SKM-1 (cell line): ENCODE data around the gene RPL15.
"Not testable (repeated sequence)": the region's sequence is repeated elsewhere in the genome, so short reads cannot be mapped to it uniquely, and the experiment has no call there.

Experiments used
- DNase-seq: peaks from one replicate; lab custom pipeline; 2025; ENCODE audit not compliant: unreplicated experiment; lab: John Stamatoyannopoulos, UW

The RPL15 gene

GRCh38 chr3:23889386-23889785 is 27.5 kb upstream of the RPL15 start:
- DNase-seq = no peak

GRCh38 chr3:23889950-23890349 is 27.0 kb upstream of the RPL15 start:
- DNase-seq = no peak

DNA sequence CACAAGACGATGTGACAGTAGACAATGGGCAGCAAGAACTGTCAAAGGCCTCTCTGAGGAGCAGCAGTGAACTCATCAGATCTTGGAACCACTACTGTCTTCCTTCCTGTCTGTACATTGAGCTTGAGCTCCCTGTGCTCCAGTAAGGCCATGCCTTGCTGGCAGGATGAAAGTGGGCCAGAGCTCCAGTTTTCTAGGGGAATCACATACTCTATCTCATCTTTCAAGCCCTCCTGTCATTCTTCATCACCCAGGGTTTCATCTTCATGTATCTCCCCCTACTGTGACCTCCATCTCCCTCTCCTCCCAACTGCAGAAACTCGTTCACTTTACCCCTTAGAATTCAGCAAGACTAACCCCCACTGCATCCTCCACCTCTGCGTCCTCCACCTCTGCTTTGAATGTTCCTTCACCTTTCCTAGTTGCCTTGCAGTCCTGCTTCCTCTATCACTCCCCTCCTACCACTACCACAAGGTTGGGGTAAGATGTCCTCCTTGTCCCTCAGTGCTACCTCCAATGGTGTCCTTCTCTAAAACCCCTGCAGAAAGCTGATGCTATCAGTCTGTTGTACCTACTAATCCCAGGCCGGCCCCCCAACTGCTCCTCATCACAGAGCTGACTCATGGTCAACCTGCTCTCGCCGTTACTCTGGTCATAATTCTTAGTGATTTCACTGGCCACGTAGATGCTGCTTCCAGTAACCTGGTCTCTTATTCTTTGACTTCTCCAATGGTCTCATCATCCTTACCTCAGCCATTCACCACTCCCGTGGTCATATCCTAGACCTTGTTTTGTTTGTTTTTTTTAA is 22.5 kb upstream of the RPL15 start:
- DNase-seq = no peak

GRCh38 chr3:23895181-23895580 is 21.8 kb upstream of the RPL15 start:
- DNase-seq = no peak

- DNase-seq = no peak
These were observed 16.2 kb upstream of the RPL15 start for GRCh38 chr3:23900744-23901143.

DNA sequence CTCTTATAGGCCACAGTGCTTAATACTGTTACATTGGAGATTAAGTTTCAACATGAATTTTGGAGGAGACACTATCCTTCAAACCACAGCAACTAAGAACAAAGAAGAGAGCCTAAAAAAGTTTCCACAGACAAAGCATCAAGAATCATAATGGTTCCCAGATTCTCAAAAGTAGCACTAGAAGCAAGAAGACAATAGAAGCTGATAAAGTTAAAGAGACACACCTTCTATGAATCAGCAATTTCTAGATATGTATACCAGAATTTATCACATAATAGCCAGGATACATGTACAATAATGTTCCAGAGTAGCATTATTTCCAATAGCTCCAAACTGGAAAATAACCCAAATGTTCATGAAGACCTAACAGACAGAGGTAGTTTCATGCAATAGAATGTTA is 12.4 kb upstream of the RPL15 start:
- DNase-seq = no peak

DNA sequence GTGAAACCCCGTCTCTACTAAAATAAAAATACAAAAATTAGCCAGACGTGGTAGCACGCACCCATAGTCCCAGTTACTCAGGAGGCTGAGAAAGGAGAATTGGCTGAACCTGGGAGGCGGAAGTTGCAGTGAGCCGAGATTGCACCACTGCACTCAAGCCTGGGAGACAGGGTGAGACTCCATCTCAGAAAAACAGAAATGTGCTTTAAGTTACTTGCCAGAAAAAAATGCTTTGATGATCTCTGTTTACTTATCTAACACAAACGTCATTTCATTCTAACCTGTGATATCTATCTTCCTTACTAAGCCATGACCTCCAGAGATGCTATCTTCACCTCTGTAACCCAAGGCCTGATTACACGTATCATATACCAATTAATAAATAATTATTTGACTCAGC is 7.6 kb upstream of the RPL15 start:
- DNase-seq = no peak

GRCh38 chr3:23911397-23911796 is 5.5 kb upstream of the RPL15 start:
- DNase-seq = no peak

DNA sequence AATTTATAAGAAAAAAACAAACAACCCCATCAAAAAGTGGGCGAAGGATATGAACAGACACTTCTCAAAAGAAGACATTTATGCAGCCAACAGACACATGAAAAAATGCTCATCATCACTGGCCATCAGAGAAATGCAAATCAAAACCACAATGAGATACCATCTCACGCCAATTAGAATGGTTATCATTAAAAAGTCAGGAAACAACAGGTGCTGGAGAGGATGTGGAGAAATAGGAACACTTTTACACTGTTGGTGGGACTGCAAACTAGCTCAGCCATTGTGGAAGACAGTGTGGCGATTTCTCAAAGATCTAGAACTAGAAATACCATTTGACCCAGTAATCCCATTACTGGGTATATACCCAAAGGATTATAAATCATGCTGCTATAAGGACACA is 4.6 kb upstream of the RPL15 start:
- not testable (repeated sequence) for DNase-seq

- no peak for DNase-seq
These were observed 3.8 kb upstream of the RPL15 start for GRCh38 chr3:23913182-23913581.

DNA sequence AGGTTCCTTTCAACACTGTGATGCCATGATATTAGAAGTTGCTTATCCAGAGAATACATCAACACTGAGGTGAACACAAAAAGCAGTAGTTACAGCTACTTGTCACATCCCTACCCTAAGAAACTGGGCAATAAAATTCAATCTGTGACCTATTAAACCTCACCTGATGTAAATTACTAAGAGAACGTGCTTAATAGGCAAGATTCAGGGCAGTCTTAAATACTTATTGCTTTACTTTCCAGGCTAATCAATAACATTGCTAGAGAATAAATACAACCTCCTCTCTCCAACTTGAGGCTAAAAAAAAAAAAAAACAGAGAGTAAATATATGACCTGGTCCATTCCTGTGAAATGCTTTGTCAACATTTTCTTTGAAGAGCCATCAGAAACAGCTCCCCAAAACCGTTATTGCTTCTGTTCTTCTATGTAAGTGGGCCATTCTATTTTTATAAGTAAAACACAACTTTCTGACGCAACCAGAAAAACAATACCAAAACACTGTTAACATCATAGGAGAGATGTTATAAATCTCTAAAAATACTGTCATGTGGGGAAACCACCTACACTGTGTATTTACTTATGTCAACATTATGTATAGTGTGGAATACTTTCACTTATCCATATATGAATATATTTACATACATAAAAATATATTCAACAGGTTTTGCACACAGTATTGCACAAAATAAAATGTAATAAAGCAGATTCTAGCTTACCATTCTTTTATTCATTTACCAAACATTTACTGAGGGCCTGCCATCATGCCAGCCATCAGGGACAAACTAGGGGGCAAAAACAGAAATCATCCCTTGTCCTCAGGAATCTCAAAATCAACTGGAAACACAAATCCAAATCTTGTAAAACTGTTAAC is 2.8 kb upstream of the RPL15 start:
- no peak for DNase-seq

DNA sequence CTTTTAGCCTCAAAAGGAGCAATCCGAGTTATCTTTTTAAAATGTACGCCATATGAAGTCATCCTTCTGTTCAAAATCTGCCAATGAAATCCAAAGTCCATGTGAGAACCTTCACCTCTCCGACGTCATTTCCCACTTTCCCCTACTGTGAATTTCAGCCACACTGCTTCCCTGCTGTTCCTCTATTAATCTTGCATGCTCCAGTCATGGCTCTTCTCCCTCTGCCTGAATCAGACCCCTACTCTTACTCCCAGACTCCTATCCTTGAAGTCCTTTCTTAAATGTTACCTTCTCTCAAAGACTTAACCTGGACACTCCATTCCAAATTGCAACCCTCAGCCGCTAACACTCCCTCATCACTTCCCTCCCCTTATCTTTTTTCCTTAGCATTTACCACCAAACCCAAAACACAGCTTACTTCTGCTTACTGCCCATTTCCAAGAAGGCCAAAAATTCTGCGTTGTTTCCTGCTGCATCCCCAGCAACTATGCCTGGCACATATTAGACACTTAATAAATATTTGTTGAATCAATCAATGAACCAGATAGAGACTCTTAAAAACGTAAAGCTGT is 1.3 kb upstream of the RPL15 start:
- DNase-seq = no peak

- no peak for DNase-seq
These were observed 613 bp upstream of the RPL15 start for GRCh38 chr3:23916152-23916885.

GRCh38 chr3:23917679-23918303 is 859 bp downstream of the RPL15 start:
- not testable (repeated sequence) for DNase-seq

- DNase-seq = not testable (repeated sequence)
These were observed 1.4 kb downstream of the RPL15 start for GRCh38 chr3:23918331-23918730.

GRCh38 chr3:23919628-23920027 is 2.7 kb downstream of the RPL15 start:
- no peak for DNase-seq

- DNase-seq = no peak
These were observed 3.3 kb downstream of the RPL15 start for GRCh38 chr3:23920151-23920655.

- DNase-seq = no peak
These were observed 4.2 kb downstream of the RPL15 start for GRCh38 chr3:23921052-23921511.

GRCh38 chr3:23923786-23924185 is 6.9 kb downstream of the RPL15 start:
- no peak for DNase-seq

DNA sequence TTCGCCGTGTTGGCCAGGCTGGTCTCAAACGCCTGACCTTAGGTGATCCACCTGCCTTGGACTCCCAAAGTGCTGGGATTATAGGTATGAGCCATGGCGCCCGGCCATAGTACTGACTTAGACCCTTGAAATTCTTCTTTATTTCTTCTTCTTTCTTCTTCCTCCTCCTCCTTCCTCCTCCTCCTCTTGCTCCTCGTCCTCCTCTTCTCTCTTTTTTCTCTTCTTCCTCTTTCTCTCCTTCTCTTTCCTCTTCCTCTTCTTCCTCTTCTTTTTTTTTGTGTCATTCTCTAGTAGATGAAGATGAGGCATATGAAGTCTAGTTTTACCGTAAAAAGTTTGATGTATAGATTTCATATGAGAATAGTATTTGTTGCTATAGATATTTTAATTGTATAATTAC is 9.3 kb downstream of the RPL15 start:
- DNase-seq = no peak
